GM11168 (cell line): ENCODE measurements around the gene MYO16.
"Not testable (repeated sequence)": the region's sequence is repeated elsewhere in the genome, so short reads cannot be mapped to it uniquely, and the experiment has no call there.

Experiments
- in situ Hi-C: fragments of 300-500 bp; cut with MboI; formaldehyde crosslinking; loops from one replicate; pipeline ENCODE4 v1.12.0; 2022; ENCODE audit warnings: low sequenced_read_pairs; ENCODE audit not compliant: unreplicated experiment

Gene MYO16

GRCh38 chr13:108959234-108959633 is 329.8 kb downstream of the MYO16 start:
- in situ Hi-C loops: loop anchor here (25.0 kb wide), 2 partner anchors 1153 to 1453 kb away; no protein-coding TSS in a partner anchor

DNA sequence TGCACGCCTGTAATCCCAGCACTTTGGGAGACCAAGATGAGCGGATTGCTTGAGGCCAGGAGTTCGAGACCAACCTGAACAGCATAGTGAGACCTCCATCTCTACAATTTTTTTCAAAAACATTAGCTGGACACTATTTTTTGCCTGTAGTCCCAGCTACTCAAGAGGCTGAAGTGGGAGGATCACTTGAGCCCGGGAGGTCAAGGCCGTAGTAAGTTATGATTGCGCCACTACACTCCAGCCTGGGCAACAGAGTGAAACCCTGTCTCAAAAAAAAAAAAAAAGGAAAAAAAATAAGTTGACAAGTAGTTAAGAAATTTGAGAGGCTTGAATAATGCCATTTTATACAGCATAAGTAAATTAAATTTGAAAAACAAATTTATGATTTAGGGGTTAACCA is 330.6 kb downstream of the MYO16 start:
- in situ Hi-C loops: loop anchor here (25.0 kb wide), 2 partner anchors 1152 to 1452 kb away; no protein-coding TSS in a partner anchor

DNA sequence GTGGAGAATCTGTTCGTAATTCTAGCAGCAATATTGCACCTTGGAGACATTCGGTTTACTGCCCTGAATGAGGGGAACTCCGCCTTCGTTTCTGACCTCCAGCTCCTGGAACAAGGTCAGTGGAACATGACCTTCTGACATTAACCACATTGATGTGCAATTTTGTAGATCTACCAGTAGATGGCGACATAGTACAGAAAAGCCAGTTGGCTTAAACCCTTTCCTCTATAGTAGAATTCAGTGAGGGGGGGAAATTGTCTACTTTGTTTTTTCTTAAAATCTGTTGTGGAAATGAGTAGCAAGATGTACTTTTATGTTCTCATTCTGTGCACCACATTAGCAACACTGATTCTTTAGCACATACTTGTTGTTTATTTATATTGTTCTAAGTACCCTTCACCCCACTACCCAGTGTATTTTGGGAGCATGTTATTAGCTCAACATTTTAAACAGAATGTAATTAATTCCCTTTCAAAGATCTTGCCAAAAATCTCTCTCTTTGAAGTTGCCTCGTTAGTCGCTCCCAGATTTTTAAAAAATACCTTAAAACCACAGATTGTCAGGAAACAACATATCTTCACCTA is 332.2 kb downstream of the MYO16 start:
- in situ Hi-C loops: loop anchor here (25.0 kb wide), 2 partner anchors 1151 to 1451 kb away; no protein-coding TSS in a partner anchor

DNA sequence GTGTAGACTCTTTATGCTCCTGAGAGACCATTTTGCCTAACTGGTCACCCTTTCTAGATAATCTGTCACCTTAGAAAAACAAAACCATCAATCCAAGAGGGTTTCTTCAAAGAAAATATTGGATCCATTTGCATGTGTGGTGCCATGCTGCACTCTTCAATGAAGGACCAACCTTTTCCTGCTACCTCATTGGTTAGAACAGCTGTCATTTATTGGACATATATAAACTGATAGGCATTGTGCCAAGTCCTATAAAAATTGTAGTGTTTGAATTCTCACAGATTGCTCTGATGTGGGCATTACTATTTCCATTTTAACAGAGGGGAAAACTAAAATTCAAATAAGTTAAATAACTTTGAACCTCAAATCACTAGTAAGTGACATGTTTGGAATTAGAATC is 333.2 kb downstream of the MYO16 start:
- in situ Hi-C loops: loop anchor here (25.0 kb wide), 2 partner anchors 1150 to 1450 kb away; no protein-coding TSS in a partner anchor

DNA sequence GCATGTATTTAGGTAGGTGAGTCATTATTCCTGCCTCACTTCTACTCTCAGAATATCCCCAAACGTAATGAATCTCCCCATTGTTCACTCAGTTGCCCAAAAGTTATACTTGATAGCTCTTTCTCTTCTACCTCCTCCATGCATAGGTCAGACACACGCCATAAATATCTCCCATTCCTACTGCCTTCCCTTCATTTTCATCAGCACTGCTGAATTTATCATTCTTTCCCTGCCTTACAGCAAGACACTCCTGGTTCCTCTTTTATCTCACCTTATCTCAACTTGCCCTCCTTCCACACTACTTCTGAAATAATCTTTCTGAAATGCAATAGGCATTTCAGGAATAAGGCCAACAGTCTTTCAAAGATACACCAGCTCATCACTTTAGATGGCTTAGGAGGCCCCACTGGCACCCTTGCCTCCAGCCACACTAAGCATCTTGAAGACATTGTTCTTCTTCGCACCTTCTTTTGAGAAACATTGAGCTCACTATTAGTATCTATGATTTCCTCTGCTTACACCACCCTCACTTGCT is 333.9 kb downstream of the MYO16 start:
- in situ Hi-C loops: loop anchor here (25.0 kb wide), 2 partner anchors 1149 to 1449 kb away; no protein-coding TSS in a partner anchor

- in situ Hi-C loops: loop anchor here (25.0 kb wide), 2 partner anchors 1148 to 1448 kb away; no protein-coding TSS in a partner anchor
Observed at GRCh38 chr13:108963846-108964600, 334.6 kb downstream of the MYO16 start.

DNA sequence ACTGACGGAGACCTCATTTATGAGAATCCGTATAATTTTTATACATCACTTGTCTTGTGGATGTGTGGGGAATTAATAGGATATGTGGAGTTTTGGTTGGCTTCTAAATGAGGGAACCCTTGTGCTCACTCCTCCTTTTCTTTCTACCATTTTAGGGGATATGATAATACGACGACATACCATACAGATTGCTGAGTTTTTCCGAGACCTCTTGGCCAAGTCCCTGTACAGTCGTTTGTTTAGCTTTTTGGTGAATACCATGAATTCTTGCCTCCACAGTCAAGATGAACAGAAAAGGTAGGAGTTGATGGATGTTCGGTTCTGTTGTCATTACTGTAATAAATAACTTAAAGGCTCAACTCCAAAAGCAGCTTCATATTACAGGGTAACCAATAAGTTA is 335.2 kb downstream of the MYO16 start:
- in situ Hi-C loops: loop anchor here (25.0 kb wide), 2 partner anchors 1148 to 1448 kb away; no protein-coding TSS in a partner anchor

DNA sequence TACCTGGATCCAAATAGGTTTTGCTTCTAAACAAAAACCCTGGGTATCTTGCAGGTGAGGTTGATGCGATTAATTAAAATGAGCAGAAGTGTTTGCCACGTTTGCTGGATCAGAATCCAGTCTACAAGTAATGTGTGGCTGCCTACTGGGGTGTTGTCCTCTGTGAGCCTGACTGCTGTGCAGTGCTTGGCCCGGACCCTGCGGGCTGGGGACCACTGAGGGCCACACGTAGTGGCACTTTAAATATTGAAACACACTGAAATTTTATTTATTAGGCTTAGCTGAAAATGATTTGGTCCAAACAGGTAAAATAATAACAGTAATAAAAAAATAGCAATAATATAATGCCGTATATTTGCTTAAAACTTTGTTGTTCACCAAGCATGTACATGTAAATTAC is 338.0 kb downstream of the MYO16 start:
- in situ Hi-C loops: loop anchor here (25.0 kb wide), 2 partner anchors 1145 to 1445 kb away; no protein-coding TSS in a partner anchor

- in situ Hi-C loops: loop anchor here (25.0 kb wide), 2 partner anchors 1144 to 1444 kb away; no protein-coding TSS in a partner anchor
Observed at GRCh38 chr13:108968566-108968965, 339.2 kb downstream of the MYO16 start.

GRCh38 chr13:108974686-108975085 is 345.3 kb downstream of the MYO16 start:
- in situ Hi-C loops: loop anchor here (25.0 kb wide), 2 partner anchors 1138 to 1438 kb away; no protein-coding TSS in a partner anchor

DNA sequence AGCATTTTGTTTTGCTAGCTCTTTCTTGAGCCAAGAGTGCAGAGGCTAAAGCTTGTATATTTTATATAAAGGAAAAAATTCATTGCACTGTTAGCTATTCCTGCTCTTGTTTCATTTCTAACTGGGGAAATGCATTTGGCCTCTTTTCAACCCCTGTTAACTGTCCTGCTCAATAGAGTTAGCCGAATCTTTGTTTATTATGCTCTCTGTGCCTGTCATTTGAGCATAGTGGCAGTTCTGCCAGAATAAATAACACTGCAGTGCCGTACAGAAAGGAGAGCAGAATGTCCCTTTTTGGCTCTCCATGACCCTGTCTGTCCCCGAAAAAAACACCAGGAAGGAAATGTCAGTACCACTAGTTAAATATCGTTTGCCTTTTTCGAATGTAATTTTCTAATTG is 350.8 kb downstream of the MYO16 start:
- in situ Hi-C loops: no loop called here

DNA sequence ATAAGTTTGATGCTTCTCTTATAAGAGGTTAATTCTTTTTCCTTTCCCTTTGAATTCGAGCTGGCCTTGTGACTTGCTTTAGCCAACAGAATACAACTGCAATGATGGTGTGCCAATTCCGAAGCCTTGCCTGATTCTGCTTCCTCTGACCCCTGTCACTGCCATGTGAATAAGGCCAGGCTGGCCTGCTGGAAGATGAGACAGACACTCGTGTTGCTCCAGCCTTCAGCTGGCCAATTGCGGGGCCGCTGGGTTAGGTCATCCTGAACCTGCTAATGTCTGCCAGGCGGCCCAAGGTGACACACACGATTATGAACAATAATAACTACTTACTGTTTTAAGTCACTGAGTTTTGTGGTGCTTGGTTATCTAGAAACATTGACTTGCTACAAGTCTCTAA is 352.0 kb downstream of the MYO16 start:
- in situ Hi-C loops: no loop called here

DNA sequence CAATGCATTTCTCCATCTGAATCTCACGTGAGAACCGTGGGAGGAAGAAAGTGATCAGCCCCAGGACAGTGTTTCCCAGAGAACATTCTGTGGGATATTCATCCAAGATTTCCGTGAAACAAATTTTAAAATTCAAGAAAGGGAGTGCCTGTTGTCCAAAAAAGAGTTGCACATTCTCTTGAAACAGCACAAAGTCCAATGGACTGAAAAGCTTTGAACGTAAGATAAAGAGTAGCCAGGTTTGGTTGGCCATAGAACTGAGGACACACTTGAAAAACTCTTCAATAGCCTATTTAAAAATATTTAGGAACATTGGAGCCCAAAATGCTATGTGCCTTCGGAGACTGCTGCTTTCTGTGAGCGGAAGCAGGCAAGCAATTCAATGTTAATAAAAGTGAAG is 353.9 kb downstream of the MYO16 start:
- in situ Hi-C loops: no loop called here

DNA sequence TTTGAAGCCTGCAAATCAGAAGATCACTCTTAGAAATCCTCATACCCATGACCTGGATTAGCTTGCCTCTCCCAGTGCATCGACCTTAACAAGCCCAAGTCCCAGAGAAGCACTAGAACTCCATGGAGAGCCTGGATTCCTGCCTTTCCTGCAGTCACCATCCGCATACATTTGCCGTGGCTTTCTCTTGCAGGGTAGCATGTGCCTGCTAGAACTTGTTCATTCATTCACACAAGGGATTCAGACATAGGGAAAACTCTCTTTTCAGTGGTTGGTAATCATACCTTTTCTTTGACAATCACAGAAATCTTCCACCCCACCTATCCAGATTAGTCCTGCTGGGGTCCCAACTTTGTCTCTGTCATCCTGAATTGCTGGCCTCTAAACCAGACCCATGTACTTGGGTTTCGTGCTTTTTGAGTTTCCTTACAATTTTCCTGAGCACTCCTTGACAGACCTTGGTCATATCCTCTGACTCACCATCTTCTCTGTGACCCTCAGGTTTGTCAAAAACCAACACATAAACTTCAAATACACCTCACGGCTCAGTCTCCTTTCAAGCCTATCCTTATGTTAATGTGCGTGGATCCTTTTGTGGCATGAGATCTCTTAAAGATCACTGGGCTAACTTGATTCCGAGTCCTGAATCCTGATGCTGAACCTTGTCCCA is 355.0 kb downstream of the MYO16 start:
- in situ Hi-C loops: no loop called here

- in situ Hi-C loops: no loop called here
Observed at GRCh38 chr13:108985166-108985565, 355.8 kb downstream of the MYO16 start.

DNA sequence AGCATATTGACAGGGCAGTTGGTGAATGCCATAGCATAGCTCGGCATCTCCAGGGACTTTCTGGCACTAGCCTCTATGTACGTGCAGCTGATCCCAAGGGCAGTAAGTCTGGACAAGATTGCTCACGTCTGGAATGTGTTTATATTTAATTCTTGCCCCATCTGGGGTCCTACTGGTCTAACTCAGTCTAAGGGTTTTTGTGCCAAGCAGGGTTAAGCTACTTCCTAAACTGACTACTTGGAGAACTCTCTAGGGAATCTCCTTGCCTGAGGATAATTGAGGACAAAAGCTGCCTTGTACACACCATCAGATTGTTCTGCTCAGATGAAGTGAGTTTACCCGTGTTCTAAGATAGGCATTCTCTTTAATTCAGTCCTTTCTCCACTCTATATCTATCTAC is 358.1 kb downstream of the MYO16 start:
- in situ Hi-C loops: no loop called here

DNA sequence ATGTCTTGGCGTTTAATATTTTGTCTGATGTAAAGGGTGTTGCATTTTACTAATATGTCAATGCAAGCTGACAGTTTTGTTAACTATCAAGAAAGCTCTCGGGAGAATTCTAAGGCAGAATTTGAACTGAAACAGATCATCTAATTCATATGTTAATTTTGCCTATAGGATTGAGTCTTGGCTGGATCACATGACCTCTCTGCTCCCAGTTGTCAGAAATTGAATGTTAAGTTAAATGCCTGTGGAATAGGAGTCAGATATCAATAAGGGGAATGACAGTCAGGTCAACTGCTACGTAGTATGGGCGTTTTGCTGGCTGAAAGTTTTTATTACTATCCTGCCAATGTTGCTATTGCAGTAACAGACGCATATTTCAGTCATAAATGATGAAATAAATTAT is 358.5 kb downstream of the MYO16 start:
- in situ Hi-C loops: no loop called here

DNA sequence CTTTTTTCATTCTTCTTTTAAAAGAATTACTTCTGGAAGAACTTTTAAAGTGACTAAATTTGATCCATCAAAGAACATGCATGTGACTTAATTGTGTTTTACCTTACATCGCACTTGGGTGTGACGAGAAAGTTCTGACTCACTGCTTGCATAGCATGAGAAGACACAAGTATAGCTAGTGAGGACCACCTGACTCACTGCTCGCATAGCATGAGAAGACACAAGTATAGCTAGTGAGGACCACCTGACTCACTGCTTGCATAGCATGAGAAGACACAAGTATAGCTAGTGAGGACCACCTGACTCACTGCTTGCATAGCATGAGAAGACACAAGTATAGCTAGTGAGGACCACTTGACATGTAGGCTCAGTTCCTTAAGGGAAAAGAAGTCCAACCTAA is 362.0 kb downstream of the MYO16 start:
- in situ Hi-C loops: not testable (repeated sequence)

GRCh38 chr13:108993346-108993745 is 363.9 kb downstream of the MYO16 start:
- in situ Hi-C loops: no loop called here

DNA sequence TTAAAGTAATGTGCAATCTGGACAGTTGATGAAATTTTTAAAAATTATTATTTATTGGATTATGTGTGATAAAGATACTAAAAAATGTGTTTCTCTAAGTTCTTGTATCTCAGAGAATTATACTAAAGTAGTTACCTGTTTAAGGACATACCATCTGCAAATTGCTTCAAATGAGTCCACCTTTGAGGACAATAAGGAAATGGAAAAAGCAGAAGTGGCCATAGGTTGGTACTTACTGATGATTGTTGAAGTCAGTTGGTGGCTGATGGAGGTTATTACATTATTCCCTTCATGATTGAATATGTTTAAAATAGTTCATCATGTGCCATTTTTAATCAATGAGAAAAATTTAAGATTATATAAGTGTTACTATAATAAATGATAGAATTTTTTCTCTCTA is 367.0 kb downstream of the MYO16 start:
- in situ Hi-C loops: no loop called here
